Activated naive CD4-positive, alpha-beta T cell (primary cell): ENCODE results near the gene BACH2.
"Not testable (repeated sequence)": the region's sequence is repeated elsewhere in the genome, so short reads cannot be mapped to it uniquely, and the experiment has no call there.

Source experiments
- DNase-seq, 4 experiments: peaks; one replicate each; lab custom pipeline; 2025; lab: John Stamatoyannopoulos, UW

Gene BACH2

GRCh38 chr6:90183587-90184333, 112.9 kb downstream of the BACH2 start:
- DNase-seq, result no peak

GRCh38 chr6:90180526-90180925, 116.1 kb downstream of the BACH2 start:
- DNase-seq, result no peak

GRCh38 chr6:90179190-90180169, 117.2 kb downstream of the BACH2 start:
- no peak for DNase-seq

DNA sequence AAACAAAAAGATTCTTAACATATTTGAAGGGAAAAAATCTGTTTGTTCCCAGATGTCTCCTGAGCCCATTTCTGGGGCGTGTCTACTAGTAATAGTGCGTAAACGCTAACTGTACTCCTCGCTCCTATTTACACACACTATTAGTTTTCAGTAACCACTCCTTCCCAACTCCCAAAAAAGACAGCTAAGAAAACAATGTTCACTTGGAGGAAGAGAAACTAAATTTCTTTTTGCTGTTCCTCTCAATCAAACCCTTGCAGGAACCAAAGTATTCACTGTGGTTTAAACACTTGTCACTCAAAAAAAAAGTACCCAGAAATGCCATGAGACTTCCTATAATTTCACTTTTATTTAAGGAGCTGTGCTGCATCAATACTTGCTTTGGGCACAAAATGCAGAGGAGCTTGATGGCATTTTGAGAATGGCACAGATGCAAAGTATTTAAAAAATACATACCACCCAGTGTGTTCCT, 118.2 kb downstream of the BACH2 start:
- no peak for DNase-seq

GRCh38 chr6:90177544-90178383, 118.9 kb downstream of the BACH2 start:
- DNase-seq, result no peak

DNA sequence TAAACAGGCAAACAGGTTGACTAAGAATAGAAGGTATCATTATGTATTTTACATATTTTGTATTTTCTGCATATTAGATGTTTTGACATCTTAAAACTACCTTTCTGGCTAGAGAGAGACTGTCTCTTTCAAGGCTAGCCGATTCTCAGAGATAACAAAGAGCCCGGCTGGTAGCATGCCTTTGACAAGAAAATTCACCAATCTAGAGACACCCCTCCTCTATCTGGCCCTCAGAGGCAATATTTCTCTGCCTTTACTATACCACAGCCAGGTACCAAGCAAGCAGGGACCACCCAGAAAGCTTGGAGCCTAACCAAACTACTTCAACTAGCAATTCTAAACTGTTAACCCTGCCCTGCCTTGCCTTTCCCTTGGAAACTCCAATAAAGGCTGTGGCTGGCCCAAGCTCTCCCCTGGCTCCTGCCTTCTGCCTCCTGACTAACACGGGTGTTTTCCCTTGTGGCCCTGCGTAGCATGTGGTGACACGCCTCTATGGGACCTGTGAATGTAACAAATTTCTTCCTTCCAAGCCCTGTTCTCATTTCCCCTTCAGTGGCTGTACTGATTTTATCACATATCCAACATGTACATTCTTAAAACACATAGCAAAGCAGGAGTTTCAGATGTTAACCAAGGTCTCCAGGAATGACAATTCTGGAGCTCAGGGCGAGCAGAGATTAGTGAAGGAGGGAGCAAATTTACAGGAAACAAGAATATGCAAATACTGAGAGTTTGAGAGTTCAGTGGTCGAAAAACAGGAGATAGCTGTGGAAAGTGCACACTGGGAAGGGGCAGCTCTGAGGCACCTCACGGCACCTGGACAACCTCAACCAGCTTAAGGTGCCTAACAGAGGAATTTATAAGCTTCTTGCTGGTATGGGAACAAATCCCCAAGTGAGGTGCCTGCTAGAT, 120.8 kb downstream of the BACH2 start:
- peak in 3 of 4 experiments; percentile 9 to 28 (median 17) for DNase-seq

DNA sequence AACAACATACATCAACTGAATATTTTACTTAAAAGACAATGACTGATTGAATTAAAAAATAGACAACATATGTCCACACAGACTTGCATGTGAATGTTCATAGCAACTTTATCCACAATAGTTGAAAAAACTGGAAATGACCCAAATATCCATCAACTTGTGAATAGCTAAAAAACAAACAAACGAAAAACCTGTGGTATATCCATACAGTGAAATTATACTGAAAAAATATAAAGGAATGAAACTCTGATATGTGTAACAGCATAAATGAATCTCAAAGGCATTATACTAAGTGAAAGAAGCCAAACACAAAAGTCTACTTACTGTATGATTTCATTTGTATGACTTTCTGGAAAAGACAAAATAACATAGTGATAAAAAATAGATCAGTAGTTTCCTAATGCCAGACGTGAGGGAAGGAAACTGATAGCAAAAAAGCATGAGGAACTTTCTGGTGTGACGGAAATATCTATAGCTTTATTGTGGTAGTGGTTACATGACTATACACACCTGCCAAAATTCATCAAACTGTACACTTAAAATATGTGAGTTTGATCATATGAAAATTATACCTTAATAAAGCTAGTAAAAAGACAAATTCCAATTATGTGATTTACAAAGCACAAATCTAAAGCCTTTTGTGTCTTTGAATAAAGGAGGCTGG, 123.2 kb downstream of the BACH2 start:
- no peak for DNase-seq

- no peak for DNase-seq
Measured at GRCh38 chr6:90170601-90171000, 126.0 kb downstream of the BACH2 start.

GRCh38 chr6:90169374-90169773, 127.3 kb downstream of the BACH2 start:
- DNase-seq, result no peak

- DNase-seq, result no peak
Measured at GRCh38 chr6:90168693-90169131, 127.9 kb downstream of the BACH2 start.

DNA sequence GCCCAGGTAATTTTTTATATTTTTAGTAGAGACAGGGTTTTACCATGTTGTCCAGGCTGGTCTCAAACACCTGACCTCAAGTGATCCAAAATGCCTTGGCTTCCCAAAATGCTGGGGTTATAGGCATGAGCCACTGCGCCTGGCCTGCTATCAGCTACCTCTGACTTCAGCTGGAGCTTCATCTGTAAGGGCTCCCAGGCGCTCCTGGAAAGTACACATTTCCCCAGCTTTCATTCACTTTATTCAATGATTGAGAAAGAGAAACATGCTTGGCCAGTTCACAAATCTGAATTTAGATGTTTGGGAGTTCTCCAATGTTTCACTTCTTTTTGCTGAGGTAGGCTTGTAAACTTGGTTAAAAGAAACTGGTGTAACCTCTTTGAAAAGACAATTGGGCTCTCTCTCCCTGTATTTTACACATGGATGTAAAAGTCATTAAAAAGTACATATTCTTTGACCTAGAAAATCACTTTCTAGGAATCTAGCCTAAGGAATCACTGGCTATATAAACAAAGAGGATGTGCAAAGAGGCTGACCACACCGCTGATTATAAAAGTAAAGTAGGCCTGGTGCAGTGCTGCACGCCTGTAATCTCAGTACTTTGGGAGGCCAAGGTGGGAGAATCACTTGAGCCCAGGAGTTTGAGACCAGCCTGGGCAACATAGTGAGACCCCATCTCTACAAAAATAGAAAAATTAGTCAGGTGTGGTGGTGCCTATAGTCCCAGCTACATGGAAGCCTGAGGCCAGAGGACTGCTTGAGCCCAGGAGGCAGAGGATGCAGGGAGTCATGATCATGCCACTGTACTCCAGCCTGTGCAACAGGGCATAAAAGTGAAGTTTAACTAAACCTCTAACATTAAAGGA, 128.9 kb downstream of the BACH2 start:
- no peak for DNase-seq

DNA sequence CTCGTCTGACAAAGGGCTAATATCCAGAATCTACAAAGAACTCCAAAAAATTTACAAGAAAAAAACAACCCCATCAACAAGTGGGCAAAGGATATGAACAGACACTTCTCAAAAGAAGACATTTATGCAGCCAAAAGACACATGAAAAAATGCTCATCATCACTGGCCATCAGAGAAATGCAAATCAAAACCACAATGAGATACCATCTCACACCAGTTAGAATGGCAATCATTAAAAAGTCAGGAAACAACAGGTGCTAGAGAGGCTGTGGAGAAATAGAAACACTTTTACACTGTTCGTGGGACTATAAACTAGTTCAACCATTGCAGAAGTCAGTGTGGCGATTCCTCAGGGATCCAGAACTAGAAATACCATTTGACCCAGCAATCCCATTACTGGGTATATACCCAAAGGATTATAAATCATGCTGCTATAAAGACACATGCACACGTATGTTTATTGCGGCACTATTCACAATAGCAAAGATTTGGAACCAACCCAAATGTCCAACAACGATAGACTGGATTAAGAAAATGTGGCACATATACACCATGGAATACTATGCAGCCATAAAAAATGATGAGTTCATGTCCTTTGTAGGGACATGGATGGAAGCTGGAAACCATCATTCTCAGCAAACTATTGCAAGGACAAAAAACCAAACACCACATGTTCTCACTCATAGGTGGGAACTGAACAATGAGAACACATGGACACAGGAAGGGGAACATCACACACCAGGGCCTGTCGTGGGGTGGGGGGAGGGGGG, 130.3 kb downstream of the BACH2 start:
- not testable (repeated sequence) for DNase-seq

- no peak for DNase-seq
Measured at GRCh38 chr6:90162648-90163387, 133.8 kb downstream of the BACH2 start.

DNA sequence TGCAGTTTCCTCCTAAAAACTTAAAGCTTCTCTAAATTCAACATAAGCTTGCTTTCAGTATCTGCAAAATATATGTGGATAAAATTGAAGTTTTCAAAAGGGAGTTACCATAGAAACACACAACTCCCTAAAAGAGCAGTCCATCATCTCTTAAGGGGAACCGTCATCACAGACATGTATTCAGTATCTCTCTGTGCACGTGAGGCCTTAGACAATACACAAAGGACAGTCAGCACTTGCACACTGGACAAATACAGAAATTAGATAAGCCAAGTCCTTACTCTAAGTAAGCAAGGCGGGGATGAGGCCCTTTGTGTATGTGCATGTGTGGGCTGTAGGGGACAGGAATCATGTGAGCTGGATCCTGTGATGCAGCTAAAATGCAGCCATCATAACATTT, 136.6 kb downstream of the BACH2 start:
- no peak for DNase-seq

DNA sequence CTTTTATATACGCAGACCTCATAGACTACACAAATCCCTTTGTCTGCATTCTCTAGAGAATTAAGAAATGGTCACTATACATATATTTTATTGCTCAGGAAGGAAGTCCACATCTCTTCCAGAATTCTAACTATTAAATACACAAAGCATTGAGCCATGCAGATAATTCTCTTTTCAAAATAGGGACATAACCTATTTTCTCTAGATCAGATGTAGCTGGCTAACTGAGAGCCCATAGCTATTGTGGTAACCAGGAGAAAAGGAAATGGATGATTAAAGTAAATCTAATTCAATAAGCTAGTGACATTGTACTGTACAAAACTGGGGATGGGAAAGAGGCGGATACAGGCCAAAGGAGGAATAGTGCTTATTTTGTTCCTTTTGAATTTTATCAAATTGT, 137.2 kb downstream of the BACH2 start:
- no peak for DNase-seq

- no peak for DNase-seq
Measured at GRCh38 chr6:90158936-90159335, 137.7 kb downstream of the BACH2 start.

DNA sequence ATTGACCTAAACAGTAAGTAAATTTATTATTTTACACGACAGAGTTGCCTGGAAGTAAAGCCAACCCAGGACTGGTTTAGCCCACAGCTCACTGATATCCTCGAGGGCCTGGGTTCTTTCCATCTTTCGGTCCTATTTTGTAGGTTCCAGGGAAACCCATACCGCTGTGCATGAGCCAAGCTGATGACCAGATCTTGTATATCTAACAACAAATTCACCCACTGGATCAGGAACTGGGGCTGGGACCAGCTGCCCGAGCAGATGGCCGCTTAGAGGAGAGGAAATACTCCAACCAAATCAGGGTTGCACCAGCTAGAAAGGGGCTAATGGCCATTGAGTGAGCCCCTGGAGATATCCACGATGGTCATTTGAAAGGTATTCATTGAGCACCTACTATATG, 139.2 kb downstream of the BACH2 start:
- no peak for DNase-seq

GRCh38 chr6:90156861-90157260, 139.8 kb downstream of the BACH2 start:
- no peak for DNase-seq
